ENCODE data around the gene GPR32. TPM values are rescaled to one million over a fixed set of nuclear protein-coding genes. Genes with fewer than 3 reads are reported as not detected.

The GPR32 gene
- total and polyA plus RNA-seq, 10 of the 15 experiments (the other 5 are each of a cell fraction or from before 2014, with no cell fraction given), result not detected

DNA sequence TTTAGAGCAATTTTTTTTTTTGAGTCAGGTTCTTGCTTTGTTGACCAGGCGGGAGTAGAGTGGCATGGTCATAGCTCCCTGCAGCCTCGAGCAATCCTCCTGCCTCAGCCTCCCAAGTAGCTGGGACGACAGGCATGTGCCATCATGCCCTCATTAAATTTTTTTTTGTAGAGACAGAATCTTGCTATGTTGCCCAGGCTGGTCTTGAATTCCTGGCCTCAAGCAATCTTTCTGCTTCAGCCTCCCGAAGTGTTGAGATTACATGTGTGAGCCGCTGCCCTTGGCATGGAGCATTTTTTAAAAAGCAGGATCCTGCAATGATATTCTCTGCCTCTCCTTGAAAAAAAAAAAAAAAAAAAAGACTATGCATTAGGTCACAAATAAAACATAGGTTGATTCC is 5.9 kb downstream of the GPR32 start:
- Histone ChIP-seq H3K36me3 (ENCODE audit: control insufficient read depth in 2 of 2, insufficient read depth in 2 of 2, low read length in 1 of 2) (no peaks in the 10 kb centered on the region), H2AFZ (ENCODE audit: control insufficient read depth, low read depth, low read length) (no peak overlapping the region), H3K27ac (ENCODE audit: control insufficient read depth, insufficient read depth) (no peak overlapping the region), H4K20me1 (ENCODE audit: control insufficient read depth, insufficient read depth) (no peaks in the 10 kb centered on the region), H3K27me3 (replicated peaks in 1 of 2; ENCODE audit: control insufficient read depth in 2 of 2, insufficient read depth in 2 of 2, low read length in 1 of 2) (peaks cover 4 to 8% of the 10 kb centered on the region in 2 experiments), H3K79me2 (ENCODE audit: control insufficient read depth, insufficient read depth, low read length) (no peaks in the 10 kb centered on the region), H3K4me2 (ENCODE audit: control insufficient read depth, insufficient read depth) (no peak overlapping the region), H3K4me3 (no peak overlapping the region), H3K4me1 (ENCODE audit: control insufficient read depth, insufficient read depth, low read length) (no peaks in the 10 kb centered on the region), H3K9ac (ENCODE audit: control insufficient read depth, insufficient read depth, low read length) (no peak overlapping the region), H3K9me3 (replicated peaks; ENCODE audit: control insufficient read depth, insufficient read depth, low read length) (no peaks in the 10 kb centered on the region)
- SMC1A ChIA-PET (ENCODE audit: uncharacterized antibody, unreplicated experiment), result interaction anchor here (0.8 kb wide), 1 partner anchor 237 kb away, joined by 3 read pairs; no protein-coding TSS in a partner anchor
- ATAC-seq (no peak), DNase-seq (ENCODE audit: low read depth, low spot score) (no peak), FAIRE-seq (no peak)
- CTCF ChIA-PET, result interaction anchor here (0.9 to 1.9 kb wide), 2 partner anchors 70 to 145 kb away, joined by 3 to 6 read pairs; no protein-coding TSS in a partner anchor
- TF ChIP-seq, protein P1, sequence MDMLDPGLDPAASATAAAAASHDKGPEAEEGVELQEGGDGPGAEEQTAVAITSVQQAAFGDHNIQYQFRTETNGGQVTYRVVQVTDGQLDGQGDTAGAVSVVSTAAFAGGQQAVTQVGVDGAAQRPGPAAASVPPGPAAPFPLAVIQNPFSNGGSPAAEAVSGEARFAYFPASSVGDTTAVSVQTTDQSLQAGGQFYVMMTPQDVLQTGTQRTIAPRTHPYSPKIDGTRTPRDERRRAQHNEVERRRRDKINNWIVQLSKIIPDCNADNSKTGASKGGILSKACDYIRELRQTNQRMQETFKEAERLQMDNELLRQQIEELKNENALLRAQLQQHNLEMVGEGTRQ (IDR thresholded peaks at IDR 0.05; ENCODE audit: borderline replicate concordance, low read depth, low read length), result no peak
- TF ChIP-seq NR2F1 (conservative IDR thresholded peaks at IDR 0.05) (no peak), RUNX3 (IDR thresholded peaks at IDR 0.05; ENCODE audit: low read length) (no peak), CREM (IDR thresholded peaks at IDR 0.05; ENCODE audit: low read depth) (no peak)
- RAD21 ChIA-PET (ENCODE audit: unreplicated experiment), result no interaction called here
- in situ Hi-C loops (cut with MboI), result no loop called here
- WGBS (ENCODE audit: insufficient coverage, insufficient replicate concordance, low lambda C conversion rate, missing lambda C conversion rate), result 22% methylated on average over 5 of the region's 5 CpGs
- POLR2A ChIA-PET, result no interaction called here
- intact Hi-C loops (cut with micrococcal nuclease; ENCODE audit: unreplicated experiment), result no loop called here
- BruUV-seq (replicated peaks), result no TSS peak

DNA sequence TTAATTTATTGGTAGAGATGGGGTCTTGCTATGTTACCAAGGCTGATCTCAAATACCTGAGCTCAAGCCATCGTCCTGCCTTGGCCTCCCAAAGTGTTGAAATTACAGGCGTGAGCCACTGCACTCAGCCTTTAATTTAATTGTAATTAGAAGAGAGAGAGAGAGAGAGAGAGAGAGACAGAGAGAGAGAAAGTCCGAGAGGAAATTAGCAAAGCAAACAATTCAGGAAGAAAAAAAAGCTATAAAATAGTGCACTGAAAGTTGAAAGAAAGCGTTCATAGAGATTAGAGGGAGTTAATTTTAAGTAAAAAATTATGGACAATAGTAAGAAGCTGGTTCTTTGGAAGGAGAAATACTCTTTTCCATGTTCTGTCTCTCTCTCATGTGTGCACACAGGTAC is 7.0 kb downstream of the GPR32 start:
- SMC1A ChIA-PET (ENCODE audit: uncharacterized antibody, unreplicated experiment), result interaction anchor here (0.7 kb wide), 1 partner anchor 175 kb away, joined by 3 read pairs; no protein-coding TSS in a partner anchor
- H3K9ac ChIP-seq (ENCODE audit: control insufficient read depth, insufficient read depth, low read length), result no peak overlapping the region
- no peaks in the 10 kb centered on the region for H3K79me2 ChIP-seq (ENCODE audit: control insufficient read depth, insufficient read depth, low read length)
- RAD21 ChIA-PET (ENCODE audit: unreplicated experiment), result no interaction called here
- no peak for ATAC-seq
- POLR2A ChIA-PET, result no interaction called here
- H3K27me3 ChIP-seq (replicated peaks in 1 of 2; ENCODE audit: control insufficient read depth in 2 of 2, insufficient read depth in 2 of 2, low read length in 1 of 2), result peaks cover 4 to 8% of the 10 kb centered on the region in 2 experiments
- H3K4me2 ChIP-seq (ENCODE audit: control insufficient read depth, insufficient read depth), result no peak overlapping the region
- CTCF ChIA-PET, result interaction anchor here (0.9 to 1.9 kb wide), 2 partner anchors 72 to 144 kb away, joined by 3 to 6 read pairs; no protein-coding TSS in a partner anchor
- in situ Hi-C loops (cut with MboI) (no loop called here), intact Hi-C loops (cut with micrococcal nuclease; ENCODE audit: unreplicated experiment) (no loop called here)
- 8% methylated on average over 4 of the region's 4 CpGs for WGBS (ENCODE audit: insufficient coverage, insufficient replicate concordance, low lambda C conversion rate, missing lambda C conversion rate)
- H3K4me3 ChIP-seq, result no peak overlapping the region
- H3K27ac ChIP-seq (ENCODE audit: control insufficient read depth, insufficient read depth), result no peak overlapping the region
- FAIRE-seq, result no peak
- DNase-seq (ENCODE audit: low read depth, low spot score), result no peak
- H3K36me3 ChIP-seq (ENCODE audit: control insufficient read depth in 2 of 2, insufficient read depth in 2 of 2, low read length in 1 of 2), result no peaks in the 10 kb centered on the region
- BruUV-seq (replicated peaks), result no TSS peak
- no peaks in the 10 kb centered on the region for H4K20me1 ChIP-seq (ENCODE audit: control insufficient read depth, insufficient read depth)
- H3K9me3 ChIP-seq (replicated peaks; ENCODE audit: control insufficient read depth, insufficient read depth, low read length), result no peaks in the 10 kb centered on the region
- H3K4me1 ChIP-seq (ENCODE audit: control insufficient read depth, insufficient read depth, low read length), result no peaks in the 10 kb centered on the region
- H2AFZ ChIP-seq (ENCODE audit: control insufficient read depth, low read depth, low read length), result no peak overlapping the region
- TF ChIP-seq, protein P2, sequence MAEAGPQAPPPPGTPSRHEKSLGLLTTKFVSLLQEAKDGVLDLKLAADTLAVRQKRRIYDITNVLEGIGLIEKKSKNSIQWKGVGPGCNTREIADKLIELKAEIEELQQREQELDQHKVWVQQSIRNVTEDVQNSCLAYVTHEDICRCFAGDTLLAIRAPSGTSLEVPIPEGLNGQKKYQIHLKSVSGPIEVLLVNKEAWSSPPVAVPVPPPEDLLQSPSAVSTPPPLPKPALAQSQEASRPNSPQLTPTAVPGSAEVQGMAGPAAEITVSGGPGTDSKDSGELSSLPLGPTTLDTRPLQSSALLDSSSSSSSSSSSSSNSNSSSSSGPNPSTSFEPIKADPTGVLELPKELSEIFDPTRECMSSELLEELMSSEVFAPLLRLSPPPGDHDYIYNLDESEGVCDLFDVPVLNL (IDR thresholded peaks at IDR 0.05; ENCODE audit: low read depth, low read length), result no peak
- TF ChIP-seq POU2F2 (IDR thresholded peaks at IDR 0.05; ENCODE audit: borderline replicate concordance, low read depth, low read length), result no peak
- TF ChIP-seq, protein P3, sequence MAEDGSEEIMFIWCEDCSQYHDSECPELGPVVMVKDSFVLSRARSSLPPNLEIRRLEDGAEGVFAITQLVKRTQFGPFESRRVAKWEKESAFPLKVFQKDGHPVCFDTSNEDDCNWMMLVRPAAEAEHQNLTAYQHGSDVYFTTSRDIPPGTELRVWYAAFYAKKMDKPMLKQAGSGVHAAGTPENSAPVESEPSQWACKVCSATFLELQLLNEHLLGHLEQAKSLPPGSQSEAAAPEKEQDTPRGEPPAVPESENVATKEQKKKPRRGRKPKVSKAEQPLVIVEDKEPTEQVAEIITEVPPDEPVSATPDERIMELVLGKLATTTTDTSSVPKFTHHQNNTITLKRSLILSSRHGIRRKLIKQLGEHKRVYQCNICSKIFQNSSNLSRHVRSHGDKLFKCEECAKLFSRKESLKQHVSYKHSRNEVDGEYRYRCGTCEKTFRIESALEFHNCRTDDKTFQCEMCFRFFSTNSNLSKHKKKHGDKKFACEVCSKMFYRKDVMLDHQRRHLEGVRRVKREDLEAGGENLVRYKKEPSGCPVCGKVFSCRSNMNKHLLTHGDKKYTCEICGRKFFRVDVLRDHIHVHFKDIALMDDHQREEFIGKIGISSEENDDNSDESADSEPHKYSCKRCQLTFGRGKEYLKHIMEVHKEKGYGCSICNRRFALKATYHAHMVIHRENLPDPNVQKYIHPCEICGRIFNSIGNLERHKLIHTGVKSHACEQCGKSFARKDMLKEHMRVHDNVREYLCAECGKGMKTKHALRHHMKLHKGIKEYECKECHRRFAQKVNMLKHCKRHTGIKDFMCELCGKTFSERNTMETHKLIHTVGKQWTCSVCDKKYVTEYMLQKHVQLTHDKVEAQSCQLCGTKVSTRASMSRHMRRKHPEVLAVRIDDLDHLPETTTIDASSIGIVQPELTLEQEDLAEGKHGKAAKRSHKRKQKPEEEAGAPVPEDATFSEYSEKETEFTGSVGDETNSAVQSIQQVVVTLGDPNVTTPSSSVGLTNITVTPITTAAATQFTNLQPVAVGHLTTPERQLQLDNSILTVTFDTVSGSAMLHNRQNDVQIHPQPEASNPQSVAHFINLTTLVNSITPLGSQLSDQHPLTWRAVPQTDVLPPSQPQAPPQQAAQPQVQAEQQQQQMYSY (CRISPR knock-in tag; IDR thresholded peaks at IDR 0.05), result no peak
- no peak for TF ChIP-seq SMAD1 (IDR thresholded peaks at IDR 0.05; ENCODE audit: low read depth, partially characterized antibody)
- no peak for TF ChIP-seq EGR1 (IDR thresholded peaks at IDR 0.05; ENCODE audit: borderline replicate concordance in 1 of 2, low read depth in 2 of 2, low read length in 2 of 2)
- no peak for TF ChIP-seq TBL1XR1 (IDR thresholded peaks at IDR 0.05; ENCODE audit: low read depth, low read length)
- TF ChIP-seq PAX8 (IDR thresholded peaks at IDR 0.05), result no peak
- TF ChIP-seq, protein P4, sequence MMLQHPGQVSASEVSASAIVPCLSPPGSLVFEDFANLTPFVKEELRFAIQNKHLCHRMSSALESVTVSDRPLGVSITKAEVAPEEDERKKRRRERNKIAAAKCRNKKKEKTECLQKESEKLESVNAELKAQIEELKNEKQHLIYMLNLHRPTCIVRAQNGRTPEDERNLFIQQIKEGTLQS (IDR thresholded peaks at IDR 0.05; ENCODE audit: borderline replicate concordance, extremely low read depth, low read depth, low read length), result no peak

All from GM12878 (cell line).